Stimulated activated CD8-positive, alpha-beta memory T cell treated with anti-CD3 and anti-CD28 coated beads, Interleukin-15, amount 100 ng/mL, for 4 hours (primary cell): ENCODE measurements around the gene CYB561A3.

Source experiments
- DNase-seq, 2 donors: peaks; one replicate each; pipeline ENCODE4 v3.0.0-alpha.2; 2020; ENCODE audit warnings: low read depth in 2 of 2

CYB561A3 gene

GRCh38 chr11:61325649-61326414 lies 35.9 kb downstream of the CYB561A3 start:
- DNase-seq = no peak

DNA sequence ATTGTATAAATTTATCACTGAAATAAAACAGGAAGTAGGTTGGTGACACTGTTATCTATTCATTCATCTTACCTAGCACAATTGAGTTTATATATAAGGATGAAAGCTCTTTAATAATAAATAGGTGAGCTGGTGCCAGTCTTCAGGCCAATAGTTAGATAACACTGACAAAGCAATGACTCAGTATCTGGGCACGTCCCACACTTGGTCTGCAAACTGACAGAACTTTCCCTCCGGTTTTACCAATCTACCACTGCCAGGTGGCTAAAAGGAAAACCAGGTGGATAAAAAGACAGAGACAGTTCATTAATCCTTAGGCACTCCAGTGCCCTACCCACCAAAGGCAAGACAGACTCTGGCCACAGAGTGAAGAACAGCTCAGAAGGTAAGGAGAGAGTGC lies 46.4 kb downstream of the CYB561A3 start:
- DNase-seq = no peak

GRCh38 chr11:61310749-61311148 lies 50.9 kb downstream of the CYB561A3 start:
- no peak for DNase-seq

- DNase-seq = no peak
These were observed 51.9 kb downstream of the CYB561A3 start for GRCh38 chr11:61309739-61310138.

GRCh38 chr11:61309141-61309540 lies 52.5 kb downstream of the CYB561A3 start:
- DNase-seq = no peak

DNA sequence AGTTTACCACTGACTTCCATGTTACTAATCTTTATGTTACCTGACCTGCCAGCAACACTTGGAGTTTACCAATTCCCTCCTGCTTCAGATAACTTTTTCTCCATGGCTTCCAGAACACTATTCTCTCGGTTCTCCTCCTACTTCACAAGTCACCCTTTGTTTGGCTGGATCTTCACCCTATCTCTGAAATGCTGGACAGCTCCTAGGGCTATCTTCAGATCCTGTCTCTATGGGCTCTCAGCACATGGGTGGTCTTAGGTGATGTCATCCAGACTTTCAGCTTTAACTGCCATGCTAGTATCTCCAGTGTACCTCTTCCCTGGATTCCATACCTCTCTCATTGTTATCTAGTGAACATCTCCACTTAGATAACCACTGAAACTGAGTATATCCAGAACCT lies 54.3 kb downstream of the CYB561A3 start:
- no peak for DNase-seq

DNA sequence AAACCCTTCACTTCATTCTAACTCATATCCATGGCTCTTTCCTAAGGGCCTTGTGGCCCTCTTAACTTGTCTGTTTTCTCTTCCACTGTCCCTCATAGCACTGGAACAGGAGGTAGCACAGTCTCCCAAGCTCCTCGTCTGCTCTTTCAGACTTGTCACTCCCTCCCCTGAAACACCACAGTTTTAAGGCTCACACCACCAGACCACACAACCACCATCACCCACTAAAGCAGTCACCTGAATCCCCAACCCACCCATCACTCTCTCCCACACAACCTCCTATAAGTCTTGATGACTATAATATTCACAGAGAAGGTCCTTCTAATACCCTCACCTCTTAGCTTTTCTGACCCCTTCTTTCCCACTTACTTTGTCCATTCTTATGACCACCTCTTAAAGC lies 55.5 kb downstream of the CYB561A3 start:
- DNase-seq = no peak

DNA sequence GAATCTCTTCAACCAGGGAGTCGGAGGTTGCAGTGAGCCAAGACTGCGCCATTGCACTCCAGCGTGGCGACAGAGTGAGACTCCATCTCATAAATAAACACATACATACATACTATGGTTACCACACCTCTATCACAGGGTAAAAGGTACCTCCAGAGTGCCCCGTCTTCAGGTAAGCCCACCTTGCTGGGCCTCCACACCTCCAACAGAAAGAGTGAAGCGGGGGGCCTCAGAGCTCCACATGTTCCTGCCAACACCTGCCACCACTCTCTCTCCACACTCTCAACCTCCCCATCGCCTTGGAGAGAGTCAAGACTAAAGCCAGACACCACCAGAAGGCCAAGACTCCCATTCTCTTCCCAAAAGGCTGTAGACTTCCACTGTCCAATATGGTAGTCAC lies 56.3 kb downstream of the CYB561A3 start:
- DNase-seq = no peak

GRCh38 chr11:61303725-61304124 lies 58.0 kb downstream of the CYB561A3 start:
- no peak for DNase-seq

DNA sequence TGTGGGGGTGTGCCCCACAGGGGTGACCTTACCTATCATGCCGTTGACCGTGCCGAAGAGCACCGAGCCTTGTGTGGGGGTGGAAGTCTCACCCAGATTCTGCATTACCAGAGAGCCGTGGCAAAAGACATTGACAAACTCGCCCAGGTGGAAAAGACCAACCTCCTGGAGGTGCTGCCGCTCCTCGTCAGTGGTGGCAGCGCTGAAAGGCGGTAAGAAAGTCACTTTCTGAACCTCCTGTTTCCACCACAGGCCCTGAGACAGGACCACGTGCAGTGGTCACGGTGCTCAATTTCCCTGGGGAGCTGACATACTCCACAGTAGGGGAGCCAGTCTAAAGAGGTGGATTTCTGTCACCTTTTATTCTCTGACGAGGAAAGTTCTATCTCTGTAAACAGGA lies 59.1 kb downstream of the CYB561A3 start:
- DNase-seq = no peak
